ENCODE data around the gene TIAM2.
A peak's percentile ranks its signal among the peaks of the same experiment; 100 is the strongest.

The TIAM2 gene

GRCh38 chr6:155155787-155156447 lies 160.8 kb downstream of the TIAM2 start:
- Histone ChIP-seq H3K79me1 (ENCODE audit: low read length) (no peaks in the 10 kb centered on the region), H2BK12ac (ENCODE audit: low read length) (no peak overlapping the region), H3K27me3 (ENCODE audit: insufficient read depth, low read length) (no peaks in the 10 kb centered on the region), H3K14ac (ENCODE audit: low read length) (no peak overlapping the region), H3K4me1 (ENCODE audit: control insufficient read depth in 1 of 2, insufficient read depth in 2 of 2, low read length in 2 of 2) (peaks cover 5 to 9% of the 10 kb centered on the region in 2 experiments), H2BK5ac (ENCODE audit: low read depth, low read length, poor library complexity) (no peak overlapping the region), H3K4me2 (ENCODE audit: low read length) (no peak overlapping the region), H2AFZ (ENCODE audit: insufficient read depth, low read length, poor library complexity) (no peak overlapping the region), H3K36me3 (ENCODE audit: control insufficient read depth in 1 of 2, insufficient read depth in 2 of 2, low read length in 2 of 2) (no peaks in the 10 kb centered on the region), H2BK120ac (ENCODE audit: insufficient read depth, low read length, poor library complexity) (no peak overlapping the region), H2AK5ac (ENCODE audit: low read length) (no peak overlapping the region), H3K79me2 (ENCODE audit: control insufficient read depth, insufficient read depth, low read length, poor library complexity) (no peaks in the 10 kb centered on the region), H3K18ac (ENCODE audit: low read length) (no peak overlapping the region), H4K91ac (ENCODE audit: low read depth, low read length) (no peak overlapping the region), H3K4ac (ENCODE audit: low read depth, low read length) (no peak overlapping the region), H3K4me3 (ENCODE audit: low read depth, low read length) (no peak overlapping the region), H4K12ac (ENCODE audit: low read depth, low read length) (no peak overlapping the region), H4K8ac (ENCODE audit: low read depth, low read length) (no peak overlapping the region), H3K9ac (ENCODE audit: low read length) (no peak overlapping the region), H3K23ac (ENCODE audit: low read length) (no peak overlapping the region), H3K9me3 (ENCODE audit: insufficient read depth, low read depth, low read length) (no peaks in the 10 kb centered on the region), H3K27ac (ENCODE audit: low read depth, low read length) (no peak overlapping the region)
- no CpG with 5 or more reads among the region's 10 CpGs for WGBS (ENCODE audit: extremely low coverage, insufficient coverage, insufficient read length)
- DNase-seq = peak; percentile 6 to 33

GRCh38 chr6:155157101-155157500 lies 162.0 kb downstream of the TIAM2 start:
- no peak overlapping the region for H3K4ac ChIP-seq (ENCODE audit: low read depth, low read length)
- no peaks in the 10 kb centered on the region for H3K27me3 ChIP-seq (ENCODE audit: insufficient read depth, low read length)
- no peak overlapping the region for H2BK5ac ChIP-seq (ENCODE audit: low read depth, low read length, poor library complexity)
- H3K79me1 ChIP-seq (ENCODE audit: low read length) = no peaks in the 10 kb centered on the region
- H3K9me3 ChIP-seq (ENCODE audit: insufficient read depth, low read depth, low read length) = no peaks in the 10 kb centered on the region
- no peak for DNase-seq
- H3K79me2 ChIP-seq (ENCODE audit: control insufficient read depth, insufficient read depth, low read length, poor library complexity) = no peaks in the 10 kb centered on the region
- H3K4me3 ChIP-seq (ENCODE audit: low read depth, low read length) = no peak overlapping the region
- no peak overlapping the region for H2AFZ ChIP-seq (ENCODE audit: insufficient read depth, low read length, poor library complexity)
- H3K27ac ChIP-seq (ENCODE audit: low read depth, low read length) = no peak overlapping the region
- H3K4me2 ChIP-seq (ENCODE audit: low read length) = no peak overlapping the region
- no peak overlapping the region for H3K9ac ChIP-seq (ENCODE audit: low read length)
- no peak overlapping the region for H2BK12ac ChIP-seq (ENCODE audit: low read length)
- H4K12ac ChIP-seq (ENCODE audit: low read depth, low read length) = no peak overlapping the region
- WGBS (ENCODE audit: extremely low coverage, insufficient coverage, insufficient read length) = no CpG with 5 or more reads among the region's 6 CpGs
- no peak overlapping the region for H4K8ac ChIP-seq (ENCODE audit: low read depth, low read length)
- no peak overlapping the region for H3K18ac ChIP-seq (ENCODE audit: low read length)
- H3K4me1 ChIP-seq (ENCODE audit: control insufficient read depth in 1 of 2, insufficient read depth in 2 of 2, low read length in 2 of 2) = peaks cover 5 to 9% of the 10 kb centered on the region in 2 experiments
- no peaks in the 10 kb centered on the region for H3K36me3 ChIP-seq (ENCODE audit: control insufficient read depth in 1 of 2, insufficient read depth in 2 of 2, low read length in 2 of 2)
- H3K23ac ChIP-seq (ENCODE audit: low read length) = no peak overlapping the region
- no peak overlapping the region for H2BK120ac ChIP-seq (ENCODE audit: insufficient read depth, low read length, poor library complexity)
- H4K91ac ChIP-seq (ENCODE audit: low read depth, low read length) = no peak overlapping the region
- H3K14ac ChIP-seq (ENCODE audit: low read length) = no peak overlapping the region
- H2AK5ac ChIP-seq (ENCODE audit: low read length) = no peak overlapping the region

GRCh38 chr6:155158030-155158843 lies 163.1 kb downstream of the TIAM2 start:
- no peak overlapping the region for H2AK5ac ChIP-seq (ENCODE audit: low read length)
- no peak overlapping the region for H2BK5ac ChIP-seq (ENCODE audit: low read depth, low read length, poor library complexity)
- H2BK120ac ChIP-seq (ENCODE audit: insufficient read depth, low read length, poor library complexity) = no peak overlapping the region
- H3K27ac ChIP-seq (ENCODE audit: low read depth, low read length) = no peak overlapping the region
- no peak overlapping the region for H3K4me3 ChIP-seq (ENCODE audit: low read depth, low read length)
- no peaks in the 10 kb centered on the region for H3K36me3 ChIP-seq (ENCODE audit: control insufficient read depth in 1 of 2, insufficient read depth in 2 of 2, low read length in 2 of 2)
- H3K14ac ChIP-seq (ENCODE audit: low read length) = no peak overlapping the region
- no peak overlapping the region for H4K12ac ChIP-seq (ENCODE audit: low read depth, low read length)
- no peaks in the 10 kb centered on the region for H3K79me1 ChIP-seq (ENCODE audit: low read length)
- H2AFZ ChIP-seq (ENCODE audit: insufficient read depth, low read length, poor library complexity) = no peak overlapping the region
- WGBS (ENCODE audit: extremely low coverage, insufficient coverage, insufficient read length) = no CpG with 5 or more reads among the region's 5 CpGs
- no peaks in the 10 kb centered on the region for H3K27me3 ChIP-seq (ENCODE audit: insufficient read depth, low read length)
- DNase-seq = no peak
- H4K91ac ChIP-seq (ENCODE audit: low read depth, low read length) = no peak overlapping the region
- H3K23ac ChIP-seq (ENCODE audit: low read length) = no peak overlapping the region
- no peak overlapping the region for H3K4ac ChIP-seq (ENCODE audit: low read depth, low read length)
- H3K79me2 ChIP-seq (ENCODE audit: control insufficient read depth, insufficient read depth, low read length, poor library complexity) = no peaks in the 10 kb centered on the region
- no peak overlapping the region for H3K18ac ChIP-seq (ENCODE audit: low read length)
- H3K9ac ChIP-seq (ENCODE audit: low read length) = no peak overlapping the region
- no peaks in the 10 kb centered on the region for H3K9me3 ChIP-seq (ENCODE audit: insufficient read depth, low read depth, low read length)
- no peak overlapping the region for H2BK12ac ChIP-seq (ENCODE audit: low read length)
- H3K4me1 ChIP-seq (ENCODE audit: control insufficient read depth in 1 of 2, insufficient read depth in 2 of 2, low read length in 2 of 2) = peaks cover 5 to 6% of the 10 kb centered on the region in 2 experiments
- H4K8ac ChIP-seq (ENCODE audit: low read depth, low read length) = no peak overlapping the region
- H3K4me2 ChIP-seq (ENCODE audit: low read length) = no peak overlapping the region

- Histone ChIP-seq H2AFZ (ENCODE audit: insufficient read depth, low read length, poor library complexity) (no peak overlapping the region), H3K14ac (ENCODE audit: low read length) (no peak overlapping the region), H4K91ac (ENCODE audit: low read depth, low read length) (no peak overlapping the region), H3K27me3 (ENCODE audit: insufficient read depth, low read length) (no peaks in the 10 kb centered on the region), H3K79me2 (ENCODE audit: control insufficient read depth, insufficient read depth, low read length, poor library complexity) (no peaks in the 10 kb centered on the region), H3K4me2 (ENCODE audit: low read length) (no peak overlapping the region), H2BK5ac (ENCODE audit: low read depth, low read length, poor library complexity) (no peak overlapping the region), H4K12ac (ENCODE audit: low read depth, low read length) (no peak overlapping the region), H3K9me3 (ENCODE audit: insufficient read depth, low read depth, low read length) (no peaks in the 10 kb centered on the region), H2BK12ac (ENCODE audit: low read length) (no peak overlapping the region), H2BK120ac (ENCODE audit: insufficient read depth, low read length, poor library complexity) (no peak overlapping the region), H2AK5ac (ENCODE audit: low read length) (no peak overlapping the region), H3K4me3 (ENCODE audit: low read depth, low read length) (no peak overlapping the region), H3K36me3 (ENCODE audit: control insufficient read depth in 1 of 2, insufficient read depth in 2 of 2, low read length in 2 of 2) (no peaks in the 10 kb centered on the region), H3K9ac (ENCODE audit: low read length) (no peak overlapping the region), H4K8ac (ENCODE audit: low read depth, low read length) (no peak overlapping the region), H3K4ac (ENCODE audit: low read depth, low read length) (no peak overlapping the region), H3K18ac (ENCODE audit: low read length) (no peak overlapping the region), H3K79me1 (ENCODE audit: low read length) (no peaks in the 10 kb centered on the region), H3K27ac (ENCODE audit: low read depth, low read length) (no peak overlapping the region), H3K23ac (ENCODE audit: low read length) (no peak overlapping the region), H3K4me1 (ENCODE audit: control insufficient read depth in 1 of 2, insufficient read depth in 2 of 2, low read length in 2 of 2) (no peaks in the 10 kb centered on the region)
- WGBS (ENCODE audit: extremely low coverage, insufficient coverage, insufficient read length) = no CpG with 5 or more reads among the region's 3 CpGs
- DNase-seq = peak in 1 of 2 donors; percentile 55
These were observed 167.6 kb downstream of the TIAM2 start for GRCh38 chr6:155162682-155163081.

Data from trophoblast cell (in vitro differentiated cells and primary cell).